IMR-90 (cell line): ENCODE results near the gene FUT8. TPM values are rescaled to one million over a fixed set of nuclear protein-coding genes. Genes with fewer than 3 reads are reported as not detected.

Experiments
- ATAC-seq: fragments of 200-7000 bp; cut with Tn5 transposase; 2 replicates; pipeline ENCODE4 v1.9.1; 2020; ENCODE audit warnings: low read depth, mild to moderate bottlenecking, moderate library complexity
- BruUV-seq: library from RNA; stranded (reverse); fragments of 400-500 nt; replicated peaks from 2 replicates; lab custom pipeline; 2021; lab: Mats Ljungman, UMichigan
- CTCF ChIA-PET: fragments of 300-600 bp; formaldehyde crosslinking; extraction: SDS; loops from one replicate; lab custom pipeline; 2021; ENCODE audit warnings: antibody characterized with exemption; lab: Yijun Ruan, JAX
- POLR2A ChIA-PET: fragments of 300-600 bp; sonication (Branson Sonifier 250); formaldehyde crosslinking; loops from one replicate; lab custom pipeline; 2022; ENCODE audit warnings: antibody characterized with exemption; ENCODE audit not compliant: unreplicated experiment; lab: Charles Lee
- DNase-seq: peaks from one replicate; pipeline ENCODE4 v3.0.0; 2013
- H2AFZ ChIP-seq: replicated peaks from 2 replicates; pipeline ENCODE3; 2013; ENCODE audit warnings: low read length, mild to moderate bottlenecking; ENCODE audit not compliant: poor library complexity
- H2AK5ac ChIP-seq: 2 replicates; pipeline ENCODE4 v1.6.1; 2013; ENCODE audit warnings: low read depth, low read length, inconsistent platforms
- H2AK9ac ChIP-seq: replicated peaks from 2 replicates; pipeline ENCODE3; 2013; ENCODE audit warnings: mild to moderate bottlenecking, low read depth, low read length, moderate library complexity; ENCODE audit not compliant: poor library complexity
- H2BK120ac ChIP-seq: 2 replicates; pipeline ENCODE4 v1.6.1; 2013; ENCODE audit warnings: low read depth, low read length, inconsistent platforms
- H2BK15ac ChIP-seq: 3 replicates; pipeline ENCODE4 v1.6.1; 2013; ENCODE audit warnings: low read depth, low read length, inconsistent platforms
- H2BK20ac ChIP-seq: 2 replicates; pipeline ENCODE4 v1.6.1; 2013; ENCODE audit warnings: low read depth, mild to moderate bottlenecking, inconsistent platforms, low read length, moderate library complexity
- H2BK5ac ChIP-seq: 2 replicates; pipeline ENCODE4 v1.6.1; 2013; ENCODE audit warnings: mild to moderate bottlenecking, low read depth, low read length, inconsistent platforms; ENCODE audit not compliant: poor library complexity, severe bottlenecking
- H3K14ac ChIP-seq: replicated peaks from 2 replicates; pipeline ENCODE4 v1.6.1; 2013; ENCODE audit warnings: low read depth, low read length, inconsistent platforms
- H3K18ac ChIP-seq: 2 replicates; pipeline ENCODE4 v1.6.1; 2013; ENCODE audit warnings: low read depth, low read length, control low read depth
- H3K23ac ChIP-seq: 2 replicates; pipeline ENCODE4 v1.6.1; 2013; ENCODE audit warnings: low read depth, low read length, inconsistent platforms
- H3K27ac ChIP-seq: 2 replicates; pipeline ENCODE4 v1.5.1; 2013; ENCODE audit warnings: mild to moderate bottlenecking, control low read depth, low read length; ENCODE audit not compliant: insufficient read depth
- H3K27me3 ChIP-seq: 2 replicates; pipeline ENCODE4 v1.6.1; 2013; ENCODE audit warnings: low read length; ENCODE audit not compliant: control insufficient read depth, insufficient read depth
- H3K36me3 ChIP-seq: 2 replicates; pipeline ENCODE4 v1.6.1; 2013; ENCODE audit warnings: low read length, mixed read lengths; ENCODE audit not compliant: control insufficient read depth, insufficient read depth
- H3K4ac ChIP-seq: 2 replicates; pipeline ENCODE4 v1.6.1; 2013; ENCODE audit warnings: low read depth, low read length, inconsistent platforms
- H3K4me1 ChIP-seq: 2 replicates; pipeline ENCODE4 v1.6.1; 2013; ENCODE audit warnings: low read length, mixed read lengths; ENCODE audit not compliant: control insufficient read depth, insufficient read depth
- H3K4me2 ChIP-seq: 2 replicates; pipeline ENCODE4 v1.6.1; 2013; ENCODE audit warnings: low read depth, mild to moderate bottlenecking, control low read depth, low read length, moderate library complexity
- H3K4me3 ChIP-seq: 2 replicates; pipeline ENCODE4 v1.5.1; 2013; ENCODE audit warnings: low read depth, mild to moderate bottlenecking, control low read depth, low read length, moderate library complexity; ENCODE audit not compliant: insufficient read depth
- H3K56ac ChIP-seq: 2 replicates; pipeline ENCODE4 v1.6.1; 2013; ENCODE audit warnings: low read length, inconsistent platforms; ENCODE audit not compliant: insufficient read depth; ENCODE audit errors: extremely low read depth
- H3K79me1 ChIP-seq, 2 experiments: 2 replicates each; pipeline ENCODE4 v1.6.1; 2013; ENCODE audit warnings: low read length in 2 of 2, inconsistent platforms in 1 of 2, low read depth in 1 of 2
- H3K9ac ChIP-seq: 2 replicates; pipeline ENCODE4 v1.6.1; 2013; ENCODE audit warnings: low read depth, low read length, control low read depth
- H3K9me1 ChIP-seq: 2 replicates; pipeline ENCODE4 v1.6.1; 2013; ENCODE audit warnings: low read length, inconsistent platforms; ENCODE audit not compliant: insufficient read depth
- H3K9me3 ChIP-seq: 2 replicates; pipeline ENCODE4 v1.6.1; 2013; ENCODE audit warnings: low read length; ENCODE audit not compliant: control insufficient read depth, insufficient read depth
- H4K20me1 ChIP-seq: 2 replicates; pipeline ENCODE4 v1.6.1; 2013; ENCODE audit warnings: low read length, inconsistent platforms; ENCODE audit not compliant: insufficient read depth
- H4K5ac ChIP-seq: 2 replicates; pipeline ENCODE4 v1.6.1; 2013; ENCODE audit warnings: mild to moderate bottlenecking, low read depth, low read length, control low read depth
- H4K8ac ChIP-seq, 2 experiments: 2 replicates each; pipeline ENCODE4 v1.6.1; 2013; ENCODE audit warnings: low read depth in 2 of 2, low read length in 2 of 2, control low read depth in 1 of 2, inconsistent platforms in 1 of 2
- H4K91ac ChIP-seq: 2 replicates; pipeline ENCODE4 v1.6.1; 2013; ENCODE audit warnings: low read depth, low read length, inconsistent platforms; ENCODE audit not compliant: insufficient read depth
- CHD1 ChIP-seq: IDR thresholded peaks from 2 replicates; pipeline ENCODE4 v1.6.1; 2012; ENCODE audit warnings: low read depth, low read length, improper control_type of control experiment
- FOS ChIP-seq: fragments of 150-350 bp; IDR thresholded peaks from 2 replicates; pipeline ENCODE4 v1.6.1; 2016; ENCODE audit warnings: low read depth, low read length
- MAFK ChIP-seq: IDR thresholded peaks from 2 replicates; pipeline ENCODE4 v1.6.1; 2012; ENCODE audit warnings: low read depth, low read length, improper control_type of control experiment
- MAZ ChIP-seq: IDR thresholded peaks from 2 replicates; pipeline ENCODE4 v1.6.1; 2012; ENCODE audit warnings: low read depth, mild to moderate bottlenecking, low read length, improper control_type of control experiment, moderate library complexity, borderline replicate concordance
- MXI1 ChIP-seq: IDR thresholded peaks from 2 replicates; pipeline ENCODE4 v1.6.1; 2012; ENCODE audit warnings: low read depth, mild to moderate bottlenecking, low read length, moderate library complexity, borderline replicate concordance
- POLR2A ChIP-seq: IDR thresholded peaks from 2 replicates; pipeline ENCODE4 v1.6.1; 2012; ENCODE audit warnings: mild to moderate bottlenecking, low read depth, low read length
- RAD21 ChIP-seq: IDR thresholded peaks from 2 replicates; pipeline ENCODE4 v1.6.1; 2012; ENCODE audit warnings: low read length, improper control_type of control experiment
- RCOR1 ChIP-seq: IDR thresholded peaks from 2 replicates; pipeline ENCODE4 v1.6.1; 2012; ENCODE audit warnings: mild to moderate bottlenecking, low read length, improper control_type of control experiment; ENCODE audit not compliant: insufficient replicate concordance
- RFX5 ChIP-seq: IDR thresholded peaks from 2 replicates; pipeline ENCODE4 v1.8.0; 2012; ENCODE audit warnings: low read depth, mild to moderate bottlenecking, low read length, moderate library complexity
- SMC3 ChIP-seq: fragments of 150-350 bp; IDR thresholded peaks from 2 replicates; pipeline ENCODE4 v1.6.1; 2016; ENCODE audit warnings: low read depth, mild to moderate bottlenecking, antibody characterized with exemption, low read length, moderate library complexity
- USF2 ChIP-seq: fragments of 150-350 bp; IDR thresholded peaks from 2 replicates; pipeline ENCODE4 v1.6.1; 2017; ENCODE audit warnings: mild to moderate bottlenecking, antibody characterized with exemption, low read length, low read depth
- WGBS, 2 experiments: methylation state at CpG; one replicate each; pipeline versions ENCODE4 v1.1.5 to v1.1.7; 2013; ENCODE audit warnings: missing lambda C conversion rate in 2 of 2; ENCODE audit not compliant: insufficient read length in 1 of 2; ENCODE audit errors: extremely low coverage in 2 of 2; 5-methylcytosine and 5-hydroxymethylcytosine counted together
- dilution Hi-C: fragments of 300-500 bp; cut with HindIII; formaldehyde crosslinking; loops from one replicate; pipeline ENCODE4 v1.14.3; 2018; ENCODE audit warnings: low sequenced_read_pairs; ENCODE audit not compliant: unreplicated experiment
- in situ Hi-C: fragments of 300-500 bp; cut with MboI; formaldehyde crosslinking; loops from 3 replicates; pipeline ENCODE4 v1.14.3; 2019; ENCODE audit warnings: low sequenced_read_pairs, inconsistent platforms, mixed read lengths
- intact Hi-C: fragments of 100-400 bp; cut with micrococcal nuclease; formaldehyde crosslinking; loops from 2 replicates; pipeline ENCODE4 v1.10.0; 2022
- polyA plus RNA-seq, 3 experiments: library from polyadenylated mRNA; depleted of rRNA; stranded (reverse); fragments of >200 nt; gene quantifications; 2 replicates each; pipeline ENCODE4 v1.2.3, GENCODE V29; 2012; ENCODE audit warnings: low replicate concordance in 1 of 3
- total RNA-seq: library from RNA; depleted of rRNA; stranded (reverse); fragments of >200 nt; gene quantifications from 2 replicates; pipeline ENCODE4 v1.2.3, GENCODE V29; 2012
- TF ChIP-seq, protein P1 (sequence below): fragments of 150-350 bp; IDR thresholded peaks from 2 replicates; pipeline ENCODE4 v1.6.1; 2016; ENCODE audit warnings: low read depth, mild to moderate bottlenecking, low read length, moderate library complexity, borderline replicate concordance
- TF ChIP-seq, protein P2 (sequence below): conservative IDR thresholded peaks from 2 replicates; pipeline ENCODE4 v1.5.1; 2012; ENCODE audit warnings: mild to moderate bottlenecking, low read depth, low read length, improper control_type of control experiment

FUT8 gene
- total and polyA plus RNA-seq, 2 of the 4 experiments (the other 2 are of a cell fraction), result 15.6 to 72.9 TPM

DNA sequence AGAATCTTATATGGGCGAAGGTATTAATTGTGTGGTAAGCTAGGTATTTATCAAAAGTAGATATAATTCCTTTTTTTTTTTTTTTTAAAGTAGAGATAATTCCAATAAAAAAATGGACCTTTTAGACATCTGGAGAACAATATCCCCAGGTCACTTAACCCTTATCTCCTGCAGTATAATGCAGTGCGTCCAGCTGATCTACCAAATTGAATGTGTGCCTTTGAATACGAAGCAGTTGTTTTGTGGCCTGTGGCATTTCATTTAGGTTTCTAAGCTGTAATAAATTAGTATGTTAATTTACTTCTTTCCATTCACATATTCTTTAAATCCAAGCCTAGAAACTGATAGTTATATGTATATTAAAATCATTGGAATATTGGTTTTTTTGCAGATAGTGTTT is 3.1 kb downstream of the FUT8 start (continued):
- TF ChIP-seq SMC3, result no peak

GRCh38 chr14:65419593-65420252 is 7.2 kb downstream of the FUT8 start:
- no peak overlapping the region for H3K4me2 ChIP-seq
- H4K5ac ChIP-seq, result no peak overlapping the region
- H3K4ac ChIP-seq, result no peak overlapping the region
- no peak overlapping the region for H2AFZ ChIP-seq
- ChIA-PET POLR2A (no interaction called here), CTCF (no interaction called here)
- H3K79me1 ChIP-seq, result peaks cover 27 to 33% of the 10 kb centered on the region in 2 experiments
- dilution Hi-C loops, result no loop called here
- H3K56ac ChIP-seq, result no peak overlapping the region
- no TSS peak for BruUV-seq
- no peak for DNase-seq
- no peak overlapping the region for H2BK5ac ChIP-seq
- no peak overlapping the region for H3K14ac ChIP-seq
- H3K9me3 ChIP-seq, result no peaks in the 10 kb centered on the region
- H3K9ac ChIP-seq, result no peak overlapping the region
- no peak overlapping the region for H2AK5ac ChIP-seq
- no peak overlapping the region for H2BK120ac ChIP-seq
- no peaks in the 10 kb centered on the region for H3K36me3 ChIP-seq
- peaks cover 4% of the 10 kb centered on the region for H3K9me1 ChIP-seq
- H4K8ac ChIP-seq, result no peak overlapping the region
- H2AK9ac ChIP-seq, result no peak overlapping the region
- no peak overlapping the region for H3K23ac ChIP-seq
- H3K4me3 ChIP-seq, result no peak overlapping the region
- intact Hi-C loops, result loop anchor here (5.0 kb wide), 1 partner anchor 938 kb away; no protein-coding TSS in a partner anchor
- H3K27ac ChIP-seq, result no peak overlapping the region
- H4K91ac ChIP-seq, result no peak overlapping the region
- no peak for ATAC-seq
- H3K4me1 ChIP-seq, result peaks cover 5% of the 10 kb centered on the region; the same call in 1 of the 2 replicates
- no peaks in the 10 kb centered on the region for H3K27me3 ChIP-seq
- no peak overlapping the region for H3K18ac ChIP-seq
- no CpG with 5 or more reads among the region's 5 CpGs for WGBS, 2 experiments
- H2BK20ac ChIP-seq, result no peak overlapping the region
- in situ Hi-C loops, result loop anchor here (5.0 to 10.0 kb wide), 2 partner anchors 413 to 545 kb away; no protein-coding TSS in a partner anchor
- no peaks in the 10 kb centered on the region for H4K20me1 ChIP-seq
- H2BK15ac ChIP-seq, result no peak overlapping the region
- TF ChIP-seq RAD21 (no peak), SMC3 (no peak), CHD1 (no peak), POLR2A (no peak), RFX5 (no peak), USF2 (no peak), MAZ (no peak), MXI1 (no peak), MAFK (no peak), RCOR1 (no peak), FOS (no peak)
- TF ChIP-seq, protein P1, sequence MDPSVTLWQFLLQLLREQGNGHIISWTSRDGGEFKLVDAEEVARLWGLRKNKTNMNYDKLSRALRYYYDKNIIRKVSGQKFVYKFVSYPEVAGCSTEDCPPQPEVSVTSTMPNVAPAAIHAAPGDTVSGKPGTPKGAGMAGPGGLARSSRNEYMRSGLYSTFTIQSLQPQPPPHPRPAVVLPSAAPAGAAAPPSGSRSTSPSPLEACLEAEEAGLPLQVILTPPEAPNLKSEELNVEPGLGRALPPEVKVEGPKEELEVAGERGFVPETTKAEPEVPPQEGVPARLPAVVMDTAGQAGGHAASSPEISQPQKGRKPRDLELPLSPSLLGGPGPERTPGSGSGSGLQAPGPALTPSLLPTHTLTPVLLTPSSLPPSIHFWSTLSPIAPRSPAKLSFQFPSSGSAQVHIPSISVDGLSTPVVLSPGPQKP, result no peak
- TF ChIP-seq, protein P2, sequence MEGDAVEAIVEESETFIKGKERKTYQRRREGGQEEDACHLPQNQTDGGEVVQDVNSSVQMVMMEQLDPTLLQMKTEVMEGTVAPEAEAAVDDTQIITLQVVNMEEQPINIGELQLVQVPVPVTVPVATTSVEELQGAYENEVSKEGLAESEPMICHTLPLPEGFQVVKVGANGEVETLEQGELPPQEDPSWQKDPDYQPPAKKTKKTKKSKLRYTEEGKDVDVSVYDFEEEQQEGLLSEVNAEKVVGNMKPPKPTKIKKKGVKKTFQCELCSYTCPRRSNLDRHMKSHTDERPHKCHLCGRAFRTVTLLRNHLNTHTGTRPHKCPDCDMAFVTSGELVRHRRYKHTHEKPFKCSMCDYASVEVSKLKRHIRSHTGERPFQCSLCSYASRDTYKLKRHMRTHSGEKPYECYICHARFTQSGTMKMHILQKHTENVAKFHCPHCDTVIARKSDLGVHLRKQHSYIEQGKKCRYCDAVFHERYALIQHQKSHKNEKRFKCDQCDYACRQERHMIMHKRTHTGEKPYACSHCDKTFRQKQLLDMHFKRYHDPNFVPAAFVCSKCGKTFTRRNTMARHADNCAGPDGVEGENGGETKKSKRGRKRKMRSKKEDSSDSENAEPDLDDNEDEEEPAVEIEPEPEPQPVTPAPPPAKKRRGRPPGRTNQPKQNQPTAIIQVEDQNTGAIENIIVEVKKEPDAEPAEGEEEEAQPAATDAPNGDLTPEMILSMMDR, result no peak
